HG02885 (cell line): Measurements from ENCODE around the gene CCRL2.

Experiments
- ATAC-seq: cut with Tn5 transposase; IDR thresholded peaks from one replicate; pipeline ENCODE4 v1.9.1; 2021; ENCODE audit warnings: mild to moderate bottlenecking; ENCODE audit not compliant: unreplicated experiment, poor library complexity

The CCRL2 gene

GRCh38 chr3:46454606-46455005 lies 47.5 kb downstream of the CCRL2 start:
- ATAC-seq, result no peak

- no peak for ATAC-seq
These were observed 48.4 kb downstream of the CCRL2 start for GRCh38 chr3:46455231-46456115.

DNA sequence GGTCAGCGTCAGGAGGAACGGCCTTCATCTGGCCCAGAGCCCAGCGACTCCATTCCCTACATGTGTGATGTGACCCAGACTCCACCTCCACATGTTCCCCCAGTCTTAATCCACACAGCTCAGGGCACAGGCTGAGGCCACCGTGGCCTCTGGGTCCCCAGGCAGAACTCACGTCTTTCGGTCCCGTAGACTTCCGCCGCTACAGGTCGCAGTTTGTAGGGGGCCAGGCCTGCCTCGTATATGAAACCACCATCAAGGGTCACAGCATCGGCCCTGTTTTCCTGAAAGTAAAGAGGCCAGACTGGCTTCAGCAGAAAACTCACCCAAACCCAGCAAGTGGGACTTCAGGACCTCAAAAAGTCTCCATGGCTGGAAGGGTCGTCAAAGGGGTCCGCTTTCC lies 49.1 kb downstream of the CCRL2 start:
- no peak for ATAC-seq
